SK-N-SH treated with all-trans-retinoic acid at 6 μM for 48 hours (cell line): ENCODE measurements around the gene OR5T3.

ENCODE experiments used
- ATAC-seq: fragments of 200-7000 bp; cut with Tn5 transposase; 3 replicates; pipeline ENCODE4 v1.9.1; 2020; ENCODE audit warnings: mild to moderate bottlenecking, moderate library complexity
- ARNTL ChIP-seq: fragments of 450-650 bp; formaldehyde crosslinking; IDR thresholded peaks from 2 replicates; pipeline ENCODE4 v1.5.0; 2020; ENCODE audit warnings: low read depth, mild to moderate bottlenecking, moderate library complexity, borderline replicate concordance
- BACH2 ChIP-seq: fragments of 250-450 bp; sonication (Bioruptor Pico); IDR thresholded peaks from 2 replicates; pipeline ENCODE4 v1.9.0; 2021; ENCODE audit warnings: mild to moderate bottlenecking, borderline replicate concordance
- CSDC2 ChIP-seq: fragments of 250-450 bp; sonication (Bioruptor Pico); IDR thresholded peaks from 2 replicates; pipeline ENCODE4 v1.5.0; 2020; ENCODE audit warnings: mild to moderate bottlenecking, moderate library complexity
- ESRRG ChIP-seq: fragments of 250-450 bp; sonication (Bioruptor Pico); IDR thresholded peaks from 2 replicates; pipeline ENCODE4 v1.6.1; 2021; ENCODE audit warnings: mild to moderate bottlenecking
- GLIS3 ChIP-seq: fragments of 250-450 bp; sonication (Bioruptor Pico); IDR thresholded peaks from 2 replicates; pipeline ENCODE4 v1.5.0; 2020; ENCODE audit warnings: mild to moderate bottlenecking, moderate library complexity
- ISL1 ChIP-seq: fragments of 250-450 bp; sonication (Bioruptor Pico); IDR thresholded peaks from 2 replicates; pipeline ENCODE4 v2.1.2; 2022; ENCODE audit warnings: mild to moderate bottlenecking, moderate library complexity
- PATZ1 ChIP-seq: fragments of 250-450 bp; sonication (Bioruptor Pico); IDR thresholded peaks from 2 replicates; pipeline ENCODE4 v1.8.0; 2020; ENCODE audit warnings: mild to moderate bottlenecking, moderate library complexity, borderline replicate concordance
- RARB ChIP-seq: fragments of 250-450 bp; sonication (Bioruptor Pico); IDR thresholded peaks from 2 replicates; pipeline ENCODE4 v1.8.0; 2021; ENCODE audit warnings: mild to moderate bottlenecking, moderate library complexity
- SNAI2 ChIP-seq: fragments of 250-450 bp; sonication (Bioruptor Pico); IDR thresholded peaks from 2 replicates; pipeline ENCODE4 v1.5.0; 2020; ENCODE audit warnings: mild to moderate bottlenecking, moderate library complexity
- TCF4 ChIP-seq: fragments of 250-450 bp; sonication (Bioruptor Pico); IDR thresholded peaks from 2 replicates; pipeline ENCODE4 v1.8.0; 2021; ENCODE audit warnings: mild to moderate bottlenecking, moderate library complexity, borderline replicate concordance
- TSHZ2 ChIP-seq: fragments of 250-450 bp; sonication (Bioruptor Pico); IDR thresholded peaks from 2 replicates; pipeline ENCODE4 v1.5.0; 2020; ENCODE audit warnings: mild to moderate bottlenecking, moderate library complexity
- ZC3H10 ChIP-seq: fragments of 250-450 bp; sonication (Bioruptor Pico); IDR thresholded peaks from 2 replicates; pipeline ENCODE4 v1.5.1; 2021; ENCODE audit warnings: mild to moderate bottlenecking, moderate library complexity
- ZFP3 ChIP-seq: fragments of 250-450 bp; sonication (Bioruptor Pico); IDR thresholded peaks from 2 replicates; pipeline ENCODE4 v1.5.0; 2020; ENCODE audit warnings: mild to moderate bottlenecking, moderate library complexity
- TF ChIP-seq, protein P1 (sequence below): fragments of 250-450 bp; sonication (Bioruptor Pico); IDR thresholded peaks from 2 replicates; pipeline ENCODE4 v1.5.1; 2020; ENCODE audit warnings: low read depth, mild to moderate bottlenecking, moderate library complexity
- TF ChIP-seq, protein P2 (sequence below): fragments of 250-450 bp; sonication (Bioruptor Pico); IDR thresholded peaks from 2 replicates; pipeline ENCODE4 v1.8.0; 2021; ENCODE audit warnings: low read depth, mild to moderate bottlenecking, moderate library complexity, borderline replicate concordance

Gene OR5T3

DNA sequence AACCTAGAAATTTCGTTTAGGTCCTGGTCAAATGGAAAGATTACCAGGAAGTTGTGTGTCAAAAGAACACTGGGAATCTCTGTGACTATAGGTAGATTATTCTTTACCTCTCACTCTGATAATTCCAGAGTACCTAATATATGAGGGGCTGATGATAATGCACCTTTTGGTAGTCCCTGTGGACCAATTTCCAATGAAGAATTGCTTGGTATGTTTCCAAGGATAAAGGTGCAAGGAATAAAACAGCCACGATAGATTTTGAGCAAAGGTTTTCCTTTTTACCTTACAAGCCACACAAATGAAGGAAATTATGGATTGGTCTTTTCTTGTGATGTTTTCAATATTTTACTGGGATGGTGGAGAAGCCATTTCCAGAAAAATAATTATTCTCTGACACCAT is 40.1 kb downstream of the OR5T3 start, which contains the start of gene OR8H1:
TSS of gene OR8H1 (minus strand) at position 101 of the 400 bp plus-strand sequence. CDS start 1,192 bp downstream, outside the sequence.
- TF ChIP-seq CSDC2, result no peak
- no peak for TF ChIP-seq TCF4 (CRISPR knock-in tag)
- no peak for TF ChIP-seq ESRRG (CRISPR knock-in tag)
- no peak for TF ChIP-seq ZC3H10
- TF ChIP-seq, protein P1, sequence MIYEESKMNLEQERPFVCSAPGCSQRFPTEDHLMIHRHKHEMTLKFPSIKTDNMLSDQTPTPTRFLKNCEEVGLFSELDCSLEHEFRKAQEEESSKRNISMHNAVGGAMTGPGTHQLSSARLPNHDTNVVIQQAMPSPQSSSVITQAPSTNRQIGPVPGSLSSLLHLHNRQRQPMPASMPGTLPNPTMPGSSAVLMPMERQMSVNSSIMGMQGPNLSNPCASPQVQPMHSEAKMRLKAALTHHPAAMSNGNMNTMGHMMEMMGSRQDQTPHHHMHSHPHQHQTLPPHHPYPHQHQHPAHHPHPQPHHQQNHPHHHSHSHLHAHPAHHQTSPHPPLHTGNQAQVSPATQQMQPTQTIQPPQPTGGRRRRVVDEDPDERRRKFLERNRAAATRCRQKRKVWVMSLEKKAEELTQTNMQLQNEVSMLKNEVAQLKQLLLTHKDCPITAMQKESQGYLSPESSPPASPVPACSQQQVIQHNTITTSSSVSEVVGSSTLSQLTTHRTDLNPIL (CRISPR knock-in tag), result no peak
- TF ChIP-seq BACH2 (CRISPR knock-in tag), result no peak
- TF ChIP-seq GLIS3, result no peak
- TF ChIP-seq, protein P2, sequence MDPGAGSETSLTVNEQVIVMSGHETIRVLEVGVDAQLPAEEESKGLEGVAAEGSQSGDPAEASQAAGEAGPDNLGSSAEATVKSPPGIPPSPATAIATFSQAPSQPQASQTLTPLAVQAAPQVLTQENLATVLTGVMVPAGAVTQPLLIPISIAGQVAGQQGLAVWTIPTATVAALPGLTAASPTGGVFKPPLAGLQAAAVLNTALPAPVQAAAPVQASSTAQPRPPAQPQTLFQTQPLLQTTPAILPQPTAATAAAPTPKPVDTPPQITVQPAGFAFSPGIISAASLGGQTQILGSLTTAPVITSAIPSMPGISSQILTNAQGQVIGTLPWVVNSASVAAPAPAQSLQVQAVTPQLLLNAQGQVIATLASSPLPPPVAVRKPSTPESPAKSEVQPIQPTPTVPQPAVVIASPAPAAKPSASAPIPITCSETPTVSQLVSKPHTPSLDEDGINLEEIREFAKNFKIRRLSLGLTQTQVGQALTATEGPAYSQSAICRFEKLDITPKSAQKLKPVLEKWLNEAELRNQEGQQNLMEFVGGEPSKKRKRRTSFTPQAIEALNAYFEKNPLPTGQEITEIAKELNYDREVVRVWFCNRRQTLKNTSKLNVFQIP, result no peak
- TF ChIP-seq, all 23 proteins: peak for 0
- ATAC-seq, result no peak

- no peak for ATAC-seq
- TF ChIP-seq ZC3H10 (no peak), ESRRG (CRISPR knock-in tag) (no peak), RARB (no peak), GLIS3 (no peak), SNAI2 (CRISPR knock-in tag) (no peak), PATZ1 (no peak), ZFP3 (CRISPR knock-in tag) (no peak), ISL1 (CRISPR knock-in tag) (no peak), TSHZ2 (CRISPR knock-in tag) (no peak), ARNTL (CRISPR knock-in tag) (no peak)
- TF ChIP-seq, all 23 proteins: peak for 0
Measured at GRCh38 chr11:56296898-56297297, 44.8 kb downstream of the OR5T3 start.
